Pons (tissue), 1 donor: Measurements from ENCODE around the gene TOP3B.

Experiments
- DNase-seq: peaks from one replicate; pipeline ENCODE4 v3.0.0-alpha.2; 2016; ENCODE audit warnings: low spot score

TOP3B gene

GRCh38 chr22:21963286-21963685 lies 19.3 kb downstream of the TOP3B start:
- no peak for DNase-seq

DNA sequence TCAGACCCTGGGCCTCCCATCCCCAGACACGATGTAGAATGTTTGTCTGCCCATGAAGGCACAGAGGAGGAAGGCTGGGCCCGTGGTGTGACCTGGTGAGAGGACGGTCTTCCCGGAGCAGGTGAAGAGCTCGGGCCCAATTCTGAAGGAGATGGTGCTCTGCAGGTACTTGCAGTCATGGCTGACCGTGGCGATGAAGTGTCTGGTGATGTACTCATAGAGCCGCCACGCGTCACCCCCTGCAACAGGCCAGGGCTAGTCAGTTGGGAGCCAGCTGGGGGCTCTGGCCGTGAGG lies 20.0 kb downstream of the TOP3B start:
- DNase-seq, result no peak

- no peak for DNase-seq
Observed at GRCh38 chr22:21961886-21962654, 20.5 kb downstream of the TOP3B start.

DNA sequence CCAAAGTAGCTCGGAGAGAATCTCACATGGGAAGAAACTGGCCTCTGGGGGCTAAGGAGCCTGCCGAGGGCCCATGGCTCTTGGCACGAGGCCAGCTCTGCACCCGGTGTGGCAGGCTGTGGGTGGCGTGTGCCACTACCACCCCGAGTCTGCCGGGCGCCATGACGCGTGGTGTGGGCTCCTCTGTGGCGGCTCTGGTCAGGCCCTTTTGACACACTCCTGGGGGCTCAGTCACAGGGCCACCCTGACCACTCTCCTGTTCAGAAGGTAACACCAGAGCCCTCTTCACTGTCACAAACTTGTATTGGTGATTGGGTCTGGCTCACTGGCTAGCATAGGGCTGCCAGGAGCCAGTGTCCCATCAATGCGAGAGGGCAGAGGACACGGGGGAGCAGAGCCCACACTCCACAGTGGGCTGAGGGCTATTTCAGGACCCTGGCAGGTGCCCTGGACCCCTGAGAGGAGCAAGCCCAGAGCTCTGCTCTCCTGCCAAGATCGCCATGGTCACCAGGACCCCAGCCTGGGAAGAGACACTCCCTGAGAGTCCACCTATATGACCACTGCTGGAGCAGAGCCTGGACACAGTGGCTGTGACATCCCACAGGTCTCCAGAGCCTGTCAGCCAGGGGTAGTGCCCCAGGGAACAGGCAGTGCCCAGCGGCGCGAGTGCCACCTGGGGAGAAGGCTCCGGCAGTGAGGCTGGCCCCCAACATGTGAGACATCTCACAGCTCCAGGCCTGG lies 21.3 kb downstream of the TOP3B start:
- no peak for DNase-seq

GRCh38 chr22:21960200-21961126 lies 22.1 kb downstream of the TOP3B start:
- no peak for DNase-seq

GRCh38 chr22:21959274-21960074 lies 23.1 kb downstream of the TOP3B start:
- DNase-seq, result no peak

- DNase-seq, result no peak
Observed at GRCh38 chr22:21958360-21959273, 24.0 kb downstream of the TOP3B start.

- peak; percentile 55 for DNase-seq
Observed at GRCh38 chr22:21952586-21953571, 29.7 kb downstream of the TOP3B start, which contains the start of gene PPM1F. Gene PPM1F (minus strand): TSS chr22:21952848. CDS start chr22:21946048, 6,800 bp downstream.

DNA sequence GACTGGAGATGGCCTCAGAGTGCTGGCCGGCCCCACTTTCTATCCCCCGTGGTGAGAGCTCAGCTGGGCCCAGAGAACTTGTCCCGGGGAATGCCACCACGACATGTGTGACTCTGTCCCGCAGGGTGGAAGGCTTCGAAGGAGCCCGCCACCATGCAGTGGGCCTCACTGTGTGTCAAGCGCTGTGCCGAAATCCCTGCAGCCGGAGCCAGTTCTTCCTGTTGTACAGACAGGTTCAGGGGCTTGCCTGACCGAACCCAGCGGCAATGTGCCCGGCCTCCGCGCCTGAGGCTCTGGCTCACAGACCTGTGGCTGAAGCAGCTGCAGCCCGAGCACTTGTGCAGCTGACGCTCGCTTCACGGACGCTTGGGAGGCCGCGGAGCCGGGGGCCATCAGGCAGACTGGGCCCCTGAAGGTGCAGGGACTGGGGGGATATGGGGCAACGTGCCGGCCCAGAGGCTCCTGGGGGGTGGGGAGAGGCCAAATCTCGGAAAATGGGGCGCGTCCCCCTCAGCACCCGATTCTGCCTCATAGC lies 30.6 kb downstream of the TOP3B start:
- DNase-seq, result no peak

- no peak for DNase-seq
Observed at GRCh38 chr22:21951062-21951461, 31.5 kb downstream of the TOP3B start.

DNA sequence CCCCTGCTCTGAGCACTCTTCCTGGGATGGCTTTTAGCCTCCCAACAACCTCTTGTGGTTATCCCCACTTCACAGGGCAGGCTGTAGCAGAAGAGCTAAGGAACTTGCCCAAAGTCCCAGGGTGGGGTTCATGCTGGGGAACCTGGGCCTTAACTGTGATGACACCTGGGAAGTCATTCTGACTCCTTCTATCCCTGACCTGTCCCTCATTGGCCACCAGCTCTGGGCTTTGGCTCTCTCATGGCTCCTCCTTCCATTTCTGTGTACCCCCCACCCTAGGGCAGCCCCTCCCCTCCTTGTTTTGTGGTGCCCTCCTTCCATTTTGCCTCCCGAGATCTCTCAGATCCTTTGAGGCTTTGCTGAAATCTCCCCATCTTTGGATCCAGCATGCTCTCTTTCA lies 32.6 kb downstream of the TOP3B start:
- DNase-seq, result no peak

- no peak for DNase-seq
Observed at GRCh38 chr22:21949569-21949918, 33.0 kb downstream of the TOP3B start.

GRCh38 chr22:21948824-21949568 lies 33.6 kb downstream of the TOP3B start:
- DNase-seq, result no peak

GRCh38 chr22:21948390-21948789 lies 34.2 kb downstream of the TOP3B start:
- DNase-seq, result no peak

DNA sequence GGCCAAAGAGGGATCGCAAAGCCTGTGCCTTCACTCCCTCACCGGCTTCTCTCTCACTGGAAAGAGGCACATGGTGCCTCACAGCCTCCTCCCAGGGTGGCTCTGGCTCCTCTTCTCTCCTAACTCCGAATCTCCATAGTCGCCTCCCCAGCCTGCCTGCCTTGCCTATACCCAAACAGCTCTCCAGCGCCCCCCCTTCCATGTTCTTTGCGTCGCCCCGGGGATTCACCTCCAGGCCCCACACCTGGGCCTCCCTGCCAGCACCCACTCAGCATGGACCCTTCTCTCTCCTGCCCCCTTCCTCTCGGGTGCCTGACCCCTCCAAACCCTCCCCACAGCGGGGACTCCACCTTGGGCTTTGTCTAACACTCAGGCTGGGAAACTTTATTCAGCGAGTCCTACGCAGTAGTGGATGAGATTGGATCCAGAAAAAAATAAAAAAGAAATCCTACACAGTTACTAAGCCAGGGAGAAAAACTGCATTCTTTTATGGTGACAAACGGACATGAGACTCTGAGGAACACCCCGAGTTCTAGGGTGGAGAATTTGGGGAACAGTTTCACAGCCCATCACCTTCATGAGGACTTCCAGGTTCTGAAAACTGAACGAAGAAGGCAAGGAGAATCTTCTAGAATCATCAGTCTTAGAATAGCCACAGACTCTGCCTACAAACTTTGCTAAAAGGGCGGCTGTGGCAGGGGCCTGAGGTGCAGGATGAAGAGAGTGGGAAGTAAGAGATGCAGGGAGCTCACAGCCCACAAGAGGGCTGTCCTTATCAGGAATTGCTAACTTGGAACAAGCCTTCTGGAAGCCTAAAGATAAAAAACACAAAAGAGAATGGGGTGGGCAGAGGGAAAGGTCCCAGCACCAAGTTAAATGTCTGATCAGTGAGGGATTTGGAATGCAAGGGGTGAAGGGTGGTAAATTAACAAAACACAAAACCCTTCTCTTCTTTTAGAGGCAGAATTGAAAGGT lies 35.3 kb downstream of the TOP3B start:
- DNase-seq, result no peak

DNA sequence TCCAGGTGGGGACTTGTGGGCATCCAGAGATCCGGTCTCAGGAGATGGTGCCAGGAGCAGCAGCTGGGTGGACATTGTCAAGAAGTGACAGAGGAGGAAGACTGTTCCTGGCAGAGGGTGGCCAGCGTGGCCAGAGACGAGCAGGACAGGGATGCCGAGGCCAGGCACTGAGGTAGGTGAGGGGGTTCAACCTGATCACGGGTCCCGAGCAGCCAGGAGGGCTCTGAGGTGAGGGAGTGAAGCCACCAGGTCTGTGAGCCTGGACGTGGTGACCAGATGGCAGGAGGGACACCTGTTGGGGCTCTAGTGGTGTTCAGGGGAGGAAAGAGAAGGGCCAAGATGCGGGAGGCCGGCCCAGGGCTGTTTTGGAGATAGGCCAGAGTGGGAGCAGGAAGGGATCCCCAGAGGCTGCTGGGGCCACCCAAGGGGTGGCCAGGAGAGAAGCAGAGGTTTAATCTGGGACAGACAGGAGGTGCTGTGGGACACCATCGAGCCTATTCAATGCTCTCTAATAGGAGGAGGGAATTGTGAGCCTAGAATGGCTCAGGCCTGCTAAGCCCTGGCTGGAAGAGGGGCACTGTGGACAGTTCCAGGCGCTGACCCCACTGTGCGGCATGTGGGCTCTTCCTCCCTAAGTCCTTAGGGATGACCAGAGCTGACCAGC lies 36.2 kb downstream of the TOP3B start:
- DNase-seq, result no peak
